Neural cell (in vitro differentiated cells): ENCODE results near the gene SOCS3. TPM values are rescaled to one million over a fixed set of nuclear protein-coding genes. Genes with fewer than 3 reads are reported as not detected.

ENCODE experiments used
- H2AFZ ChIP-seq: fragments of 200-600, 300-800 bp; sonication (generic), shearing (Covaris generic); 2 replicates; pipeline ENCODE4 v1.6.0; 2014; ENCODE audit warnings: low read depth, mild to moderate bottlenecking, antibody characterized with exemption, low read length, moderate library complexity
- H3F3A ChIP-seq: fragments of 200-600 bp; shearing (Covaris generic); 2 replicates; pipeline ENCODE4 v1.6.1; 2016; ENCODE audit warnings: mild to moderate bottlenecking, moderate library complexity, mixed read lengths, antibody characterized with exemption, low read length; ENCODE audit not compliant: insufficient read depth, poor library complexity, severe bottlenecking
- H3K27ac ChIP-seq: fragments of 200-600, 300-800 bp; sonication (generic), shearing (Covaris generic); 2 replicates; pipeline ENCODE4 v1.5.1; 2014; ENCODE audit warnings: mild to moderate bottlenecking, low read length, moderate library complexity
- H3K27me3 ChIP-seq: fragments of 300-800, 200-600 bp; sonication (generic), shearing (Covaris generic); 2 replicates; pipeline ENCODE4 v1.6.0; 2014; ENCODE audit warnings: mild to moderate bottlenecking, low read depth, low read length, moderate library complexity; ENCODE audit not compliant: insufficient read depth
- H3K36me3 ChIP-seq: fragments of 300-800, 200-600 bp; sonication (generic), shearing (Covaris generic); 2 replicates; pipeline ENCODE4 v1.5.1; 2014; ENCODE audit warnings: mild to moderate bottlenecking, antibody characterized with exemption, low read length, moderate library complexity; ENCODE audit not compliant: insufficient read depth
- H3K4me2 ChIP-seq: fragments of 300-800, 200-600 bp; sonication (generic), shearing (Covaris generic); 2 replicates; pipeline ENCODE4 v1.6.0; 2014; ENCODE audit warnings: mild to moderate bottlenecking, low read length
- H3K4me3 ChIP-seq: fragments of 300-800, 200-600 bp; sonication (generic), shearing (Covaris generic); 2 replicates; pipeline ENCODE4 v1.5.1; 2014; ENCODE audit warnings: mild to moderate bottlenecking, low read length, moderate library complexity
- H3K79me2 ChIP-seq: fragments of 200-600 bp; shearing (Covaris generic); replicated peaks from 2 replicates; pipeline ENCODE4 v1.6.0; 2014; ENCODE audit warnings: mild to moderate bottlenecking, low read length, moderate library complexity; ENCODE audit not compliant: insufficient read depth
- H3K9ac ChIP-seq: fragments of 300-800, 200-600 bp; sonication (generic), shearing (Covaris generic); 2 replicates; pipeline ENCODE4 v1.6.1; 2016; ENCODE audit warnings: mild to moderate bottlenecking, low read length, mixed read lengths
- H3K9me2 ChIP-seq: fragments of 200-600 bp; shearing (Covaris generic); 2 replicates; pipeline ENCODE4 v1.6.1; 2016; ENCODE audit warnings: mild to moderate bottlenecking, low read length, mixed read lengths; ENCODE audit not compliant: insufficient read depth
- H3K9me3 ChIP-seq: fragments of 200-600, 300-800 bp; sonication (generic), shearing (Covaris generic); 2 replicates; pipeline ENCODE4 v1.6.1; 2016; ENCODE audit warnings: mild to moderate bottlenecking, mixed run types, low read length, moderate library complexity, mixed read lengths
- H4K20me1 ChIP-seq: fragments of 200-600 bp; shearing (Covaris generic); 2 replicates; pipeline ENCODE4 v1.6.1; 2016; ENCODE audit warnings: mild to moderate bottlenecking, mixed run types; ENCODE audit not compliant: insufficient read depth
- EP300 ChIP-seq: fragments of 450-650 bp; conservative IDR thresholded peaks from 2 replicates; pipeline ENCODE4 v1.6.1; 2014; ENCODE audit warnings: antibody characterized with exemption, mild to moderate bottlenecking, moderate library complexity; ENCODE audit not compliant: poor library complexity, severe bottlenecking
- EZH2 ChIP-seq: fragments of 200-600, 300-800 bp; shearing (Covaris generic), sonication (generic); IDR thresholded peaks from 2 replicates; pipeline ENCODE4 v1.6.1; 2014; ENCODE audit warnings: antibody characterized with exemption, low read length, borderline replicate concordance, mild to moderate bottlenecking; ENCODE audit not compliant: insufficient read depth, poor library complexity, severe bottlenecking
- MXI1 ChIP-seq: fragments of 450-650 bp; conservative IDR thresholded peaks from 2 replicates; pipeline ENCODE4 v1.6.1; 2014; ENCODE audit warnings: antibody characterized with exemption, mild to moderate bottlenecking; ENCODE audit not compliant: poor library complexity, severe bottlenecking
- POLR2AphosphoS5 ChIP-seq: IDR thresholded peaks from 2 replicates; pipeline ENCODE4 v1.6.1; 2012
- RAD21 ChIP-seq: fragments of 450-650 bp; conservative IDR thresholded peaks from 2 replicates; pipeline ENCODE4 v1.6.1; 2014; ENCODE audit warnings: antibody characterized with exemption, mild to moderate bottlenecking, moderate library complexity
- SMC3 ChIP-seq: fragments of 450-650 bp; conservative IDR thresholded peaks from 2 replicates; pipeline ENCODE4 v1.6.1; 2014; ENCODE audit warnings: antibody characterized with exemption, mild to moderate bottlenecking, moderate library complexity; ENCODE audit not compliant: poor library complexity
- TAF1 ChIP-seq: IDR thresholded peaks from 2 replicates; pipeline ENCODE4 v1.6.1; 2012; ENCODE audit warnings: low read depth
- polyA minus RNA-seq: library from RNA; depleted of rRNA, polyadenylated mRNA; stranded (reverse); fragments of >200 nt; gene quantifications from 2 replicates; pipeline ENCODE4 v1.2.3, GENCODE V29; 2014
- polyA plus RNA-seq: library from polyadenylated mRNA; depleted of rRNA; stranded (reverse); fragments of >200 nt; gene quantifications from 2 replicates; pipeline ENCODE4 v1.2.3, GENCODE V29; 2014
- TF ChIP-seq, protein P1 (sequence below): IDR thresholded peaks from 2 replicates; pipeline ENCODE4 v1.6.1; 2012; ENCODE audit warnings: borderline replicate concordance
- TF ChIP-seq, protein P2 (sequence below): fragments of 450-650 bp; IDR thresholded peaks from 2 replicates; pipeline ENCODE4 v1.5.1; 2014; ENCODE audit warnings: antibody characterized with exemption, mild to moderate bottlenecking, moderate library complexity; ENCODE audit not compliant: poor library complexity, severe bottlenecking

Gene SOCS3
- polyA plus RNA-seq (5.4 and 7.1 TPM in 2 replicates), polyA minus RNA-seq (14.9 and 17.3 TPM in 2 replicates)

DNA sequence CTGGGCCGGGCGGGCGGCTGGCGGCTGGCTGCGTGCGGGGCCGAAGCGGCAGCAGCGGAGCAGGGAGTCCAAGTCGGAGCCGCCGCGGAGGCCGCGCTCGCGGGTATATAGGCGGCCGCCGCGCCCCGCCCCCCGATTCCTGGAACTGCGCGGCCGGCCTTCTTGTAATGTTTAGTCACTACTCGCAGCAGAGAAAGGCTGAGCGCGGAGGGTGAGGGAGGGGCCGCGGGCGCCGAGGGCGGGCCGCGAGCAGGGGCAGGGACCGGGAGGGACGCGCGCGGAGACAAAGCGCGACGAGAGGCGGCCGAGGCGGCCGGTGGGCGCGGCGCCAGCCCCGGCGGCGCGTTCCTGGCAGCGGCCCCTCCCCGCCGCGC is at the start of gene SOCS3:
Gene SOCS3, minus strand, starts transcription at position 81 of the 374 bp plus-strand sequence. CDS start 982 bp downstream, outside the sequence.
- peak within 1 kb of the TSS; percentile 62 for H2AFZ ChIP-seq
- peaks cover 21% of the 10 kb centered on the region for H3K79me2 ChIP-seq
- H3K4me2 ChIP-seq = peak within 1 kb of the TSS; percentile 25
- peak within 1 kb of the TSS; percentile 92 for H3K4me3 ChIP-seq
- no peaks in the 10 kb centered on the region for H3K9me3 ChIP-seq
- peak within 1 kb of the TSS; percentile 76 for H3K9ac ChIP-seq
- peaks cover 8% of the 10 kb centered on the region for H4K20me1 ChIP-seq
- TF ChIP-seq, protein P1, sequence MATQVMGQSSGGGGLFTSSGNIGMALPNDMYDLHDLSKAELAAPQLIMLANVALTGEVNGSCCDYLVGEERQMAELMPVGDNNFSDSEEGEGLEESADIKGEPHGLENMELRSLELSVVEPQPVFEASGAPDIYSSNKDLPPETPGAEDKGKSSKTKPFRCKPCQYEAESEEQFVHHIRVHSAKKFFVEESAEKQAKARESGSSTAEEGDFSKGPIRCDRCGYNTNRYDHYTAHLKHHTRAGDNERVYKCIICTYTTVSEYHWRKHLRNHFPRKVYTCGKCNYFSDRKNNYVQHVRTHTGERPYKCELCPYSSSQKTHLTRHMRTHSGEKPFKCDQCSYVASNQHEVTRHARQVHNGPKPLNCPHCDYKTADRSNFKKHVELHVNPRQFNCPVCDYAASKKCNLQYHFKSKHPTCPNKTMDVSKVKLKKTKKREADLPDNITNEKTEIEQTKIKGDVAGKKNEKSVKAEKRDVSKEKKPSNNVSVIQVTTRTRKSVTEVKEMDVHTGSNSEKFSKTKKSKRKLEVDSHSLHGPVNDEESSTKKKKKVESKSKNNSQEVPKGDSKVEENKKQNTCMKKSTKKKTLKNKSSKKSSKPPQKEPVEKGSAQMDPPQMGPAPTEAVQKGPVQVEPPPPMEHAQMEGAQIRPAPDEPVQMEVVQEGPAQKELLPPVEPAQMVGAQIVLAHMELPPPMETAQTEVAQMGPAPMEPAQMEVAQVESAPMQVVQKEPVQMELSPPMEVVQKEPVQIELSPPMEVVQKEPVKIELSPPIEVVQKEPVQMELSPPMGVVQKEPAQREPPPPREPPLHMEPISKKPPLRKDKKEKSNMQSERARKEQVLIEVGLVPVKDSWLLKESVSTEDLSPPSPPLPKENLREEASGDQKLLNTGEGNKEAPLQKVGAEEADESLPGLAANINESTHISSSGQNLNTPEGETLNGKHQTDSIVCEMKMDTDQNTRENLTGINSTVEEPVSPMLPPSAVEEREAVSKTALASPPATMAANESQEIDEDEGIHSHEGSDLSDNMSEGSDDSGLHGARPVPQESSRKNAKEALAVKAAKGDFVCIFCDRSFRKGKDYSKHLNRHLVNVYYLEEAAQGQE = no peak
- TF ChIP-seq MXI1 (no peak), POLR2AphosphoS5 (peak; percentile 72), EP300 (peak; percentile 16), RAD21 (peak; percentile 18), EZH2 (no peak)
- TF ChIP-seq, protein P2, sequence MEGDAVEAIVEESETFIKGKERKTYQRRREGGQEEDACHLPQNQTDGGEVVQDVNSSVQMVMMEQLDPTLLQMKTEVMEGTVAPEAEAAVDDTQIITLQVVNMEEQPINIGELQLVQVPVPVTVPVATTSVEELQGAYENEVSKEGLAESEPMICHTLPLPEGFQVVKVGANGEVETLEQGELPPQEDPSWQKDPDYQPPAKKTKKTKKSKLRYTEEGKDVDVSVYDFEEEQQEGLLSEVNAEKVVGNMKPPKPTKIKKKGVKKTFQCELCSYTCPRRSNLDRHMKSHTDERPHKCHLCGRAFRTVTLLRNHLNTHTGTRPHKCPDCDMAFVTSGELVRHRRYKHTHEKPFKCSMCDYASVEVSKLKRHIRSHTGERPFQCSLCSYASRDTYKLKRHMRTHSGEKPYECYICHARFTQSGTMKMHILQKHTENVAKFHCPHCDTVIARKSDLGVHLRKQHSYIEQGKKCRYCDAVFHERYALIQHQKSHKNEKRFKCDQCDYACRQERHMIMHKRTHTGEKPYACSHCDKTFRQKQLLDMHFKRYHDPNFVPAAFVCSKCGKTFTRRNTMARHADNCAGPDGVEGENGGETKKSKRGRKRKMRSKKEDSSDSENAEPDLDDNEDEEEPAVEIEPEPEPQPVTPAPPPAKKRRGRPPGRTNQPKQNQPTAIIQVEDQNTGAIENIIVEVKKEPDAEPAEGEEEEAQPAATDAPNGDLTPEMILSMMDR = no peak
- H3K9me2 ChIP-seq = no peaks in the 10 kb centered on the region
- H3K27ac ChIP-seq = peak within 1 kb of the TSS; percentile 61
- no peaks in the 10 kb centered on the region for H3K27me3 ChIP-seq
- no peaks in the 10 kb centered on the region for H3F3A ChIP-seq
- no peaks in the 10 kb centered on the region for H3K36me3 ChIP-seq

DNA sequence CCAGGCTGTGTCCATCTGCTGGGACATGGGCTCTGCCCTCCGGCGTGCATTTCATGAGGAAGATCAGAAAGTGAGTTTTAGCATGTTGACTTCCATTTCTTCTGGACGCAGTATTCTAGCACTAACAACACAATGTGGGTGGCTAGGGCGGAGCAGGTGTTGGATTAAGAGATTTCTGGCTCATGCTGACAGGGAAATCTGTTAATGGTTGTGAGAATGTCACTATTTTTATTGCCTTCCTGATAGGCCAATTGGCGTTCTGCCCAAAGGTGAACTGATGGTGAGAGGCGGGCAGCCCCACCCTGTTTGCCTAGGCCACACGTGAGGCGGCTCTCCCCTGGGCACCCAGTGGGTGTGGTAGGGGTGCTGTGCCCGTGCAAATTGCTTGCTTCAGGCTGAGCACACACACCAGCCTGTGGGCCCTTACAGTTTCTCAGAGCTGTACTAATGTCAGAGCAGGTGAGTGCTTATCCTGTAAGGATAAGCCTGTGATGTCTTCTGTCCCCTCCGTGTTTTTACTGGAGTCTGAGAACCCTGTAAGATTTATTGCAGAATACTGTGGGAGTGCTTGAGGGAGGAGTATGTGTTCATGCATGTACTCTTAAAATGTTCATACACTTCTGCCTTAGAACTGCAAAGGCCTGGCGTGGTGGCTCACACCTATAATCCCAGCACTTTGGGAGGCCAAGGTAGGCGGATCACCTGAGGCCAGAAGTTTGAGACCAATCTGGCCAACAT is 49.5 kb upstream of the SOCS3 start:
- H4K20me1 ChIP-seq = no peaks in the 10 kb centered on the region

More for the DNA sequence above, 49.5 kb upstream of the SOCS3 start:
- Histone ChIP-seq H3K4me2 (no peak overlapping the region), H3K9me2 (no peaks in the 10 kb centered on the region), H3F3A (no peaks in the 10 kb centered on the region), H3K79me2 (no peaks in the 10 kb centered on the region), H3K9me3 (no peaks in the 10 kb centered on the region), H2AFZ (no peak overlapping the region), H3K4me3 (no peak overlapping the region), H3K27ac (no peak overlapping the region), H3K9ac (no peak overlapping the region), H3K27me3 (no peaks in the 10 kb centered on the region), H3K36me3 (no peaks in the 10 kb centered on the region)
- no peak for TF ChIP-seq EZH2
- no peak for TF ChIP-seq SMC3
- no peak for TF ChIP-seq TAF1
- TF ChIP-seq POLR2AphosphoS5 = no peak
- TF ChIP-seq, protein P2 = no peak
- no peak for TF ChIP-seq MXI1
- TF ChIP-seq, protein P1 = no peak
- TF ChIP-seq EP300 = no peak
- no peak for TF ChIP-seq RAD21
